Caco-2 (cell line): ENCODE results near the gene CCDC30. TPM values are rescaled to one million over a fixed set of nuclear protein-coding genes. Genes with fewer than 3 reads are reported as not detected.

Source experiments
- BruUV-seq: library from RNA; stranded (reverse); fragments of 400-500 nt; replicated peaks from 2 replicates; lab custom pipeline; 2021; lab: Mats Ljungman, UMichigan
- CTCF ChIA-PET: fragments of 300-600 bp; sonication (Branson Sonifier 250); formaldehyde crosslinking; loops from one replicate; lab custom pipeline; 2022; ENCODE audit warnings: antibody characterized with exemption; lab: Charles Lee
- POLR2A ChIA-PET: fragments of 300-600 bp; sonication (Branson Sonifier 250); formaldehyde crosslinking; loops from one replicate; lab custom pipeline; 2022; ENCODE audit warnings: antibody characterized with exemption; lab: Charles Lee
- DNase-seq, 2 experiments: peaks; one replicate each; pipeline versions ENCODE4 v3.0.0 to v3.0.0-alpha.2; 2020 to 2022
- H3K27me3 ChIP-seq: replicated peaks from 2 replicates; pipeline ENCODE4 v1.6.0; 2011; ENCODE audit warnings: low read length; ENCODE audit not compliant: control insufficient read depth, insufficient read depth
- H3K36me3 ChIP-seq: 2 replicates; pipeline ENCODE4 v1.5.1; 2011; ENCODE audit warnings: low read length; ENCODE audit not compliant: control insufficient read depth, insufficient read depth
- H3K4me1 ChIP-seq: fragments of 250-450 bp; sonication (Bioruptor Pico); 2 replicates; pipeline ENCODE4 v1.5.1; 2020; ENCODE audit warnings: mild to moderate bottlenecking
- H3K4me3 ChIP-seq: 2 replicates; pipeline ENCODE4 v1.5.1; 2011; ENCODE audit warnings: low read depth, mild to moderate bottlenecking, control low read depth, low read length
- H3K9me3 ChIP-seq: fragments of 250-450 bp; sonication (Bioruptor Pico); 2 replicates; pipeline ENCODE4 v1.5.1; 2020; ENCODE audit warnings: mild to moderate bottlenecking, moderate library complexity
- H3K27ac Mint-ChIP-seq: one replicate; pipeline ENCODE4 v1.8.0; 2022; ENCODE audit warnings: mixed read lengths; ENCODE audit not compliant: unreplicated experiment
- H3K27me3 Mint-ChIP-seq: one replicate; pipeline ENCODE4 v1.8.0; 2022; ENCODE audit warnings: mixed read lengths; ENCODE audit not compliant: insufficient read depth, unreplicated experiment
- H3K36me3 Mint-ChIP-seq: one replicate; pipeline ENCODE4 v1.8.0; 2022; ENCODE audit warnings: mild to moderate bottlenecking, mixed read lengths; ENCODE audit not compliant: insufficient read depth, unreplicated experiment
- H3K4me1 Mint-ChIP-seq: one replicate; pipeline ENCODE4 v1.8.0; 2022; ENCODE audit warnings: low read depth, mixed read lengths; ENCODE audit not compliant: unreplicated experiment
- H3K4me3 Mint-ChIP-seq: one replicate; pipeline ENCODE4 v1.8.0; 2022; ENCODE audit warnings: mild to moderate bottlenecking, moderate library complexity, mixed read lengths; ENCODE audit not compliant: unreplicated experiment
- H3K9me3 Mint-ChIP-seq: one replicate; pipeline ENCODE4 v1.8.0; 2022; ENCODE audit warnings: mixed read lengths; ENCODE audit not compliant: unreplicated experiment
- intact Hi-C: fragments of 100-400 bp; cut with micrococcal nuclease; formaldehyde crosslinking; loops from one replicate; pipeline ENCODE4 v1.10.0; 2022; ENCODE audit not compliant: unreplicated experiment
- total RNA-seq: library from RNA; stranded (reverse); gene quantifications from 2 replicates; pipeline ENCODE4 v1.2.3, GENCODE V29; 2022
- TF ChIP-seq, protein P1 (sequence below), 2 experiments: fragments of 200-600 bp in 1 of 2; IDR thresholded peaks; 1 replicate in 1 of 2; 2 replicates in 1 of 2; pipeline versions ENCODE4 v1.5.1 to v1.8.0; 2011 to 2022; ENCODE audit warnings: antibody characterized with exemption in 1 of 2, control low read depth in 1 of 2, inconsistent platforms in 1 of 2, low read depth in 1 of 2, low read length in 1 of 2, mild to moderate bottlenecking in 1 of 2, moderate library complexity in 1 of 2; ENCODE audit not compliant: insufficient read depth in 1 of 2, severe bottlenecking in 1 of 2, unreplicated experiment in 1 of 2

The CCDC30 gene
- total RNA-seq, 1 experiment from 2014 or later, result 1.3 TPM

- intact Hi-C loops, result no loop called here
- no peaks in the 10 kb centered on the region for H3K9me3 ChIP-seq
- no peaks in the 10 kb centered on the region for H3K36me3 ChIP-seq
- BruUV-seq, result no TSS peak
- H3K27me3 ChIP-seq, result no peaks in the 10 kb centered on the region
- ChIA-PET POLR2A (no interaction called here), CTCF (no interaction called here)
- no peaks in the 10 kb centered on the region for H3K27me3 Mint-ChIP-seq
- DNase-seq, result no peak
- no peak overlapping the region for H3K4me3 Mint-ChIP-seq
- no peaks in the 10 kb centered on the region for H3K4me1 ChIP-seq
- TF ChIP-seq, protein P1, sequence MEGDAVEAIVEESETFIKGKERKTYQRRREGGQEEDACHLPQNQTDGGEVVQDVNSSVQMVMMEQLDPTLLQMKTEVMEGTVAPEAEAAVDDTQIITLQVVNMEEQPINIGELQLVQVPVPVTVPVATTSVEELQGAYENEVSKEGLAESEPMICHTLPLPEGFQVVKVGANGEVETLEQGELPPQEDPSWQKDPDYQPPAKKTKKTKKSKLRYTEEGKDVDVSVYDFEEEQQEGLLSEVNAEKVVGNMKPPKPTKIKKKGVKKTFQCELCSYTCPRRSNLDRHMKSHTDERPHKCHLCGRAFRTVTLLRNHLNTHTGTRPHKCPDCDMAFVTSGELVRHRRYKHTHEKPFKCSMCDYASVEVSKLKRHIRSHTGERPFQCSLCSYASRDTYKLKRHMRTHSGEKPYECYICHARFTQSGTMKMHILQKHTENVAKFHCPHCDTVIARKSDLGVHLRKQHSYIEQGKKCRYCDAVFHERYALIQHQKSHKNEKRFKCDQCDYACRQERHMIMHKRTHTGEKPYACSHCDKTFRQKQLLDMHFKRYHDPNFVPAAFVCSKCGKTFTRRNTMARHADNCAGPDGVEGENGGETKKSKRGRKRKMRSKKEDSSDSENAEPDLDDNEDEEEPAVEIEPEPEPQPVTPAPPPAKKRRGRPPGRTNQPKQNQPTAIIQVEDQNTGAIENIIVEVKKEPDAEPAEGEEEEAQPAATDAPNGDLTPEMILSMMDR (IDR thresholded peaks at IDR 0.05; ENCODE audit: insufficient read depth in 1 of 2, low read depth in 1 of 2, low read length in 1 of 2, severe bottlenecking in 1 of 2, unreplicated experiment in 1 of 2), result no peak
- no peak overlapping the region for H3K27ac Mint-ChIP-seq
- H3K9me3 Mint-ChIP-seq, result no peaks in the 10 kb centered on the region
- H3K36me3 Mint-ChIP-seq, result peaks cover 5% of the 10 kb centered on the region
- H3K4me3 ChIP-seq, result no peak overlapping the region
- H3K4me1 Mint-ChIP-seq, result no peaks in the 10 kb centered on the region
Observed at GRCh38 chr1:42417166-42417565, 45.9 kb upstream of the CCDC30 start.

GRCh38 chr1:42418516-42418915 is 44.6 kb upstream of the CCDC30 start:
- intact Hi-C loops, result no loop called here
- TF ChIP-seq, protein P1 (IDR thresholded peaks at IDR 0.05; ENCODE audit: insufficient read depth in 1 of 2, low read depth in 1 of 2, low read length in 1 of 2, severe bottlenecking in 1 of 2, unreplicated experiment in 1 of 2), result no peak
- Mint-ChIP-seq H3K4me3 (no peak overlapping the region), H3K36me3 (peaks cover 5% of the 10 kb centered on the region), H3K9me3 (no peaks in the 10 kb centered on the region), H3K27ac (no peak overlapping the region), H3K4me1 (no peaks in the 10 kb centered on the region), H3K27me3 (no peaks in the 10 kb centered on the region)
- Histone ChIP-seq H3K4me1 (no peaks in the 10 kb centered on the region), H3K4me3 (no peak overlapping the region), H3K36me3 (no peaks in the 10 kb centered on the region), H3K9me3 (no peaks in the 10 kb centered on the region), H3K27me3 (no peaks in the 10 kb centered on the region)
- no peak for DNase-seq
- ChIA-PET CTCF (no interaction called here), POLR2A (no interaction called here)
- no TSS peak for BruUV-seq

DNA sequence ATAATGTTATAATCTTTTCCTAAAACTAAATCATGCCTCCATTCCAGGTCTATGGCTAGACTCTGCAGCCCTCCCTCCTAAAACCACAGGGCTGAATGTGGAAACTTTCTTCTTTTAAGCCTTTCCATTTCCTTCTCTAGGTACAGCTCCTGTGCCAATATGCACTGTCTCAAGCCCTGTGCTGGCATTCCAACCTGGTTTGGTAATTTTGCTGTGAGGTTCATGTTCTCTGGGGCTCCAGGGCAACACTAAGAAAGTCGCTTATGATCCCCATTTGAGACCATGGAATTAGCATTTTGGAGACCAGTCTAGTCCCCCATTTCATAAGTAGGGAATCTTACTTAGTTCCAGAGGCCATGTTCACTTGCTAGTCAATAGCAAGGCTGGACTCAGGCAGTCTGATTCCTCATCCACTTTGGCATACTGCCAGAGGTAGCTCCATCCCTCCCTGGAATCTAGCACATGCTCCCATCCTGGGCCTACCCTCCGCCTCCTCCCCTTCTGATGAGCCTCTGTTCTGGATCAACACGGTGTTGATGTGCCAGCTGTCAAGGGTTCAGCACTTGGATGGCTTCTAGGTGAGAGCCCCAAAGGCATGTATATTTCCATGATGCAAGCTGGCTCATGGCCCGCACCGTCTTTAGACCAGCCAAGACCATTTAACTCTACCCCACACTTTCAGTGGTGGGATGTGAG is 43.8 kb upstream of the CCDC30 start:
- CTCF ChIA-PET, result no interaction called here
- H3K27ac Mint-ChIP-seq, result no peak overlapping the region

More for the DNA sequence above, 43.8 kb upstream of the CCDC30 start:
- intact Hi-C loops, result no loop called here
- Mint-ChIP-seq H3K27me3 (no peaks in the 10 kb centered on the region), H3K36me3 (peaks cover 4% of the 10 kb centered on the region), H3K4me1 (no peaks in the 10 kb centered on the region), H3K9me3 (no peaks in the 10 kb centered on the region), H3K4me3 (no peak overlapping the region)
- POLR2A ChIA-PET, result no interaction called here
- Histone ChIP-seq H3K4me3 (no peak overlapping the region), H3K9me3 (no peaks in the 10 kb centered on the region), H3K27me3 (no peaks in the 10 kb centered on the region), H3K36me3 (no peaks in the 10 kb centered on the region), H3K4me1 (no peaks in the 10 kb centered on the region)
- DNase-seq, result no peak
- no TSS peak for BruUV-seq
- TF ChIP-seq, protein P1 (IDR thresholded peaks at IDR 0.05; ENCODE audit: insufficient read depth in 1 of 2, low read depth in 1 of 2, low read length in 1 of 2, severe bottlenecking in 1 of 2, unreplicated experiment in 1 of 2), result no peak
